HepG2 (cell line): Measurements from ENCODE around the gene LDB3. TPM values are rescaled to one million over a fixed set of nuclear protein-coding genes. Genes with fewer than 3 reads are reported as not detected.
A peak's percentile ranks its signal among the peaks of the same experiment; 100 is the strongest.

Experiments
- ATAC-seq: fragments of 200-7000 bp; cut with Tn5 transposase; 3 replicates; pipeline ENCODE4 v1.9.1; 2020; ENCODE audit warnings: mild to moderate bottlenecking, moderate library complexity
- BruUV-seq: library from RNA; stranded (reverse); fragments of 400-500 nt; replicated peaks from 2 replicates; lab custom pipeline; 2021; lab: Mats Ljungman, UMichigan
- CTCF ChIA-PET: fragments of 300-600 bp; formaldehyde crosslinking; extraction: SDS; loops from one replicate; lab custom pipeline; 2021; ENCODE audit warnings: low total read pairs, inconsistent platforms, low intra/inter-chr PET ratio; lab: Yijun Ruan, JAX
- POLR2A ChIA-PET: fragments of 350-600 bp; sonication (Branson Sonifier 250); formaldehyde crosslinking; loops from one replicate; lab custom pipeline; 2020; ENCODE audit warnings: antibody characterized with exemption, inconsistent platforms; lab: Yijun Ruan, JAX
- DNase-seq: peaks from one replicate; pipeline ENCODE4 v3.0.0-alpha.2; 2015; ENCODE audit warnings: low spot score
- FAIRE-seq: peaks from 3 replicates; lab custom pipeline; 2011; peaks lifted over from hg19 to GRCh38; lab: Jason Lieb, UNC
- H2AFZ ChIP-seq: one replicate; pipeline ENCODE4 v1.6.1; 2011; ENCODE audit warnings: low read length, inconsistent platforms
- H3K27ac ChIP-seq: fragments of 300-600 bp; 3 replicates; pipeline ENCODE4 v1.8.0; 2011; ENCODE audit warnings: mixed run types, mild to moderate bottlenecking, mixed read lengths, low read length, inconsistent platforms; ENCODE audit not compliant: insufficient read depth; ENCODE audit errors: extremely low read length
- H3K27me3 ChIP-seq, 2 experiments: fragments of 200-600 bp in 1 of 2; 2 replicates in 1 of 2; 3 replicates in 1 of 2; pipeline versions ENCODE4 v1.6.0 to v1.8.0; 2011; ENCODE audit warnings: low read length in 2 of 2, mild to moderate bottlenecking in 2 of 2, moderate library complexity in 2 of 2, inconsistent platforms in 1 of 2; ENCODE audit not compliant: insufficient read depth in 2 of 2, control insufficient read depth in 1 of 2
- H3K36me3 ChIP-seq, 2 experiments: fragments of 200-600 bp in 1 of 2; replicated peaks in 1 of 2; 2 replicates in 1 of 2; 3 replicates in 1 of 2; pipeline versions ENCODE4 v1.5.1 to v1.8.0; 2011; ENCODE audit warnings: low read length in 2 of 2, inconsistent platforms in 1 of 2; ENCODE audit not compliant: insufficient read depth in 2 of 2, control insufficient read depth in 1 of 2
- H3K4me1 ChIP-seq: 2 replicates; pipeline ENCODE4 v1.5.1; 2012; ENCODE audit warnings: low read length, inconsistent platforms; ENCODE audit not compliant: insufficient read depth
- H3K4me2 ChIP-seq: 2 replicates; pipeline ENCODE4 v1.6.0; 2011; ENCODE audit warnings: low read depth, low read length, inconsistent platforms
- H3K4me3 ChIP-seq, 3 experiments: fragments of 200-600 bp in 1 of 3; sonication (generic), shearing (Covaris generic) in 1 of 3; replicated peaks in 1 of 3; 2 replicates each; pipeline ENCODE4 v1.5.1; 2011 to 2016; ENCODE audit warnings: low read length in 3 of 3, inconsistent platforms in 2 of 3, low read depth in 2 of 3, mild to moderate bottlenecking in 2 of 3, control low read depth in 1 of 3, mixed read lengths in 1 of 3; ENCODE audit not compliant: insufficient read depth in 1 of 3
- H3K79me2 ChIP-seq: one replicate; pipeline ENCODE4 v1.6.1; 2011; ENCODE audit warnings: low read length, inconsistent platforms; ENCODE audit not compliant: insufficient read depth
- H3K9ac ChIP-seq: 2 replicates; pipeline ENCODE4 v1.6.0; 2011; ENCODE audit warnings: mild to moderate bottlenecking, low read depth, low read length, inconsistent platforms; ENCODE audit not compliant: insufficient read depth
- H3K9me3 ChIP-seq: 2 replicates; pipeline ENCODE4 v1.5.1; 2012; ENCODE audit warnings: mild to moderate bottlenecking, low read length
- H4K20me1 ChIP-seq: 2 replicates; pipeline ENCODE4 v1.6.0; 2011; ENCODE audit warnings: inconsistent platforms, mild to moderate bottlenecking, low read length, moderate library complexity; ENCODE audit not compliant: insufficient read depth
- RAD51 ChIP-seq: fragments of 450-650 bp; IDR thresholded peaks from 2 replicates; pipeline ENCODE4 v1.6.1; 2016; ENCODE audit warnings: borderline replicate concordance
- SMC3 ChIP-seq: IDR thresholded peaks from 2 replicates; pipeline ENCODE4 v1.6.1; 2011; ENCODE audit warnings: low read length, improper control_type of control experiment
- USF2 ChIP-seq, 2 experiments: sonication (generic) in 1 of 2; formaldehyde crosslinking in 1 of 2; IDR thresholded peaks; 2 replicates each; pipeline versions ENCODE4 v1.5.1 to v1.6.1; 2011 to 2020; ENCODE audit warnings: borderline replicate concordance in 1 of 2, low read depth in 1 of 2, low read length in 1 of 2, mild to moderate bottlenecking in 1 of 2, missing genetic modification reagents in 1 of 2, moderate library complexity in 1 of 2
- WGBS: methylation state at CpG from one replicate; pipeline ENCODE4 v1.1.6; 2017; ENCODE audit warnings: low lambda C conversion rate; 5-methylcytosine and 5-hydroxymethylcytosine counted together
- in situ Hi-C: cut with HindIII; loops from 2 replicates; pipeline ENCODE4 v1.10.0; 2017; ENCODE audit warnings: low pct_unique_long_range_greater_than_20kb; ENCODE audit not compliant: extremely low pct_ligation_motif_present
- intact Hi-C: fragments of 100-400 bp; cut with micrococcal nuclease; formaldehyde crosslinking; loops from one replicate; pipeline ENCODE4 v1.10.0; 2022; ENCODE audit not compliant: unreplicated experiment
- polyA plus RNA-seq, 8 experiments: library from polyadenylated mRNA; depleted of rRNA in 3 of 8; stranded (reverse) in 7 of 8; unstranded in 1 of 8; fragments of >200 nt; fragmentation: Illumina TruSeq in 4 of 8; extraction: Trizol in 4 of 8; gene quantifications; 2 replicates each; pipeline versions ENCODE4 v1.2.1 to v1.2.3, GENCODE V29; 2011 to 2016; ENCODE audit warnings: low read depth in 4 of 8, missing spikeins in 1 of 8, mixed read lengths in 1 of 8; ENCODE audit not compliant: insufficient read depth in 1 of 8
- total RNA-seq, 5 experiments: library from RNA; depleted of rRNA; stranded (reverse); fragments of >200 nt; fragmentation: Illumina TruSeq; extraction: Trizol; gene quantifications; 2 replicates each; pipeline ENCODE4 v1.2.3, GENCODE V29; 2016; ENCODE audit warnings: low read depth in 1 of 5
- TF ChIP-seq, protein P1 (sequence below): sonication (generic); formaldehyde crosslinking; IDR thresholded peaks from 2 replicates; pipeline ENCODE4 v1.4.0; 2020; ENCODE audit warnings: mild to moderate bottlenecking, missing genetic modification reagents
- TF ChIP-seq, protein P2 (sequence below): fragments of 450-650 bp; IDR thresholded peaks from 2 replicates; pipeline ENCODE4 v1.6.1; 2016

Gene LDB3
- total and polyA plus RNA-seq, 2 of the 13 experiments (the other 11 are each of a cell fraction or from before 2014, with no cell fraction given), result not detected

GRCh38 chr10:86663576-86664339, 4.6 kb upstream of the LDB3 start:
- Histone ChIP-seq H3K79me2 (no peaks in the 10 kb centered on the region), H3K4me2 (no peak overlapping the region), H4K20me1 (no peaks in the 10 kb centered on the region), H3K9ac (no peak overlapping the region), H3K27ac (no peak overlapping the region), H3K4me1 (no peaks in the 10 kb centered on the region), H3K9me3 (no peaks in the 10 kb centered on the region), H3K36me3 (no peaks in the 10 kb centered on the region), H3K27me3 (peaks cover 19 to 88% of the 10 kb centered on the region in 2 experiments)
- POLR2A ChIA-PET, result no interaction called here
- in situ Hi-C loops, result no loop called here
- CTCF ChIA-PET, result no interaction called here
- no TSS peak for BruUV-seq
- no peak for FAIRE-seq
- no peak for DNase-seq
- TF ChIP-seq USF2 (IDR thresholded peaks at IDR 0.05; ENCODE audit: low read depth, low read length) (peak; percentile 31; the same call in 1 of the 2 replicates), USF2 (CRISPR knock-in tag; IDR thresholded peaks at IDR 0.05; ENCODE audit: borderline replicate concordance) (no peak), SMC3 (no peak), RAD51 (peak; percentile 32; the same call in 1 of the 2 replicates)
- TF ChIP-seq, protein P1, sequence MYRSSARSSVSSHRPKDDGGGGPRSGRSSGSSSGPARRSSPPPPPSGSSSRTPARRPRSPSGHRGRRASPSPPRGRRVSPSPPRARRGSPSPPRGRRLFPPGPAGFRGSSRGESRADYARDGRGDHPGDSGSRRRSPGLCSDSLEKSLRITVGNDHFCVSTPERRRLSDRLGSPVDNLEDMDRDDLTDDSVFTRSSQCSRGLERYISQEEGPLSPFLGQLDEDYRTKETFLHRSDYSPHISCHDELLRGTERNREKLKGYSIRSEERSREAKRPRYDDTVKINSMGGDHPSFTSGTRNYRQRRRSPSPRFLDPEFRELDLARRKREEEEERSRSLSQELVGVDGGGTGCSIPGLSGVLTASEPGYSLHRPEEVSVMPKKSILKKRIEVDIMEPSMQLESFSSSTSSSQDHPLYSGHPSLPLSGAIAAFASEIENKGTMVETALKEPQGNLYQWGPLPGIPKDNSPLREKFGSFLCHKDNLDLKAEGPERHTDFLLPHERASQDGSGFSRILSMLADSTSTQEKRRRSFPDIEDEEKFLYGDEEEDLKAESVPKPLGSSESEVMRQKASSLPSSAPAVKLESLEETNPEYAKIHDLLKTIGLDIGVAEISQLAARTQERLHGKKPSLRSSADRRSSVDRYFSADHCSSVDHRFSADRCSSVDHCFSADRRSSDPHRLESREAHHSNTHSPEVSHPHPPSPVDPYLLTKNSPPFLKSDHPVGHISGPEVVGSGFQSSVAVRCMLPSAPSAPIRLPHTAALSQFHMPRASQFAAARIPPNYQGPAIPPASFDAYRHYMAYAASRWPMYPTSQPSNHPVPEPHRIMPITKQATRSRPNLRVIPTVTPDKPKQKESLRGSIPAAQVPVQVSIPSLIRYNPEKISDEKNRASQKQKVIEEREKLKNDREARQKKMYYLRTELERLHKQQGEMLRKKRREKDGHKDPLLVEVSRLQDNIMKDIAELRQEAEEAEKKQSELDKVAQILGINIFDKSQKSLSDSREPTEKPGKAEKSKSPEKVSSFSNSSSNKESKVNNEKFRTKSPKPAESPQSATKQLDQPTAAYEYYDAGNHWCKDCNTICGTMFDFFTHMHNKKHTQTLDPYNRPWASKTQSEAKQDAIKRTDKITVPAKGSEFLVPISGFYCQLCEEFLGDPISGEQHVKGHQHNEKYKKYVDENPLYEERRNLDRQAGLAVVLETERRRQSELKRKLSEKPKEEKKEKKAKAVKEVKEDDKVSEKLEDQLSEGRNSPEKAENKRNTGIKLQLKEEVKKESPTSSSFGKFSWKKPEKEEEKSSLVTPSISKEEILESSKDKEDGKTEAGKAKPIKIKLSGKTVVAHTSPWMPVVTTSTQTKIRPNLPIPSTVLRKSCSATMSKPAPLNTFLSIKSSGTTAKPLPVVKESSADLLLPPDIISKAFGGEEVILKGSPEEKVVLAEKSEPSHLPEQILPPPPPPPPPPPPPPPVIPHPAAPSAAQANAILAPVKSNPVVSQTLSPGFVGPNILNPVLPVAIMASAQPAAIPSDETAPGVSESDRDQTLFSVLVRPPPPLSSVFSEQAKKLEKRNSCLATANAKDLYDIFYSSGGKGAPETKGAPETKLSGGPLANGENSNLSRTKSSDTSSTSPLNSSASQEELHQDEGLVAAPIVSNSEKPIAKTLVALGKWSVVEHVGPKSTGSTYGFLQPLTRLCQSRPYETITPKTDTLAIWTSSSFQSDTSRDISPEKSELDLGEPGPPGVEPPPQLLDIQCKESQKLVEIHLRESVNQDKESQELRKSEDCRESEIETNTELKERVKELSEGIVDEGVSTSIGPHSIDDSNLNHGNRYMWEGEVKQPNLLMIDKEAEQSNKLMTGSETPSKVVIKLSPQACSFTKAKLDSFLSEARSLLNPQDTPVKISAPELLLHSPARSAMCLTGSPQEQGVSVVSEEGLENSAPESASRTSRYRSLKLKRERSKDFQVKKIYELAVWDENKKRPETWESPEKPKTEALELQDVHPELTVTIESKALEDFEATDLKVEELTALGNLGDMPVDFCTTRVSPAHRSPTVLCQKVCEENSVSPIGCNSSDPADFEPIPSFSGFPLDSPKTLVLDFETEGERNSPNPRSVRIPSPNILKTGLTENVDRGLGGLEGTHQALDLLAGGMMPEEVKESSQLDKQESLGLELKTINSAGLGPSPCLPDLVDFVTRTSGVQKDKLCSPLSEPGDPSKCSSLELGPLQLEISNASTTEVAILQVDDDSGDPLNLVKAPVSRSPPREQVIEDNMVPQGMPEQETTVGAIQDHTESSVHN (CRISPR knock-in tag), result no peak
- TF ChIP-seq, protein P2, sequence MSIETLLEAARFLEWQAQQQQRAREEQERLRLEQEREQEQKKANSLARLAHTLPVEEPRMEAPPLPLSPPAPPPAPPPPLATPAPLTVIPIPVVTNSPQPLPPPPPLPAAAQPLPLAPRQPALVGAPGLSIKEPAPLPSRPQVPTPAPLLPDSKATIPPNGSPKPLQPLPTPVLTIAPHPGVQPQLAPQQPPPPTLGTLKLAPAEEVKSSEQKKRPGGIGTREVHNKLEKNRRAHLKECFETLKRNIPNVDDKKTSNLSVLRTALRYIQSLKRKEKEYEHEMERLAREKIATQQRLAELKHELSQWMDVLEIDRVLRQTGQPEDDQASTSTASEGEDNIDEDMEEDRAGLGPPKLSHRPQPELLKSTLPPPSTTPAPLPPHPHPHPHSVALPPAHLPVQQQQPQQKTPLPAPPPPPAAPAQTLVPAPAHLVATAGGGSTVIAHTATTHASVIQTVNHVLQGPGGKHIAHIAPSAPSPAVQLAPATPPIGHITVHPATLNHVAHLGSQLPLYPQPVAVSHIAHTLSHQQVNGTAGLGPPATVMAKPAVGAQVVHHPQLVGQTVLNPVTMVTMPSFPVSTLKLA, result peak; percentile 97
- TF ChIP-seq, all 625 proteins: peak for 3
- WGBS, result 0% methylated on average over 3 of the region's 10 CpGs
- Histone ChIP-seq H2AFZ (no peak overlapping the region), H3K4me3 (no peak overlapping the region)
- ATAC-seq, result no peak
- intact Hi-C loops, result no loop called here
